ENCODE measurements around the gene FBLIM1.

FBLIM1 gene

DNA sequence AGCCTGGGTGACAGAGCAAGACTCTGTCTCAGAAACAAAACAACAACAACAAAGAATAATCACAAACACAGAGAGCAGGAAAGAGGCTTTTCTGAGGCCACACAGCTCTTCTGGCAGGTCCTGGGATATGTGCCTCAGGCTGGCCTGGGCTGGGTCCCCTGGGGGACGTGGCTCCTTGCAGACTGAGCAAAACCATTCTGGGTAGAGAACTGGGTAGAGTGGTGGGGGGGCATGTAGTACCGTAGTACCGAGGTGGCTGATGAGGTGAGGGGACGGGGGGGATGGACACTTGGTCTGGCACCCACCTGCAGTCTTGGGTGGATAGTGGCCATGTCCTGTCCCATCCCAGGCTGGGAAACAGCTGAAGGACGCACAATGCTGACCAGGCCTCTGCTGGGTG, 10.3 kb upstream of the FBLIM1 start:
- no peak for DNase-seq (ENCODE audit: low spot score)

GRCh38 chr1:15748690-15749398, 9.8 kb upstream of the FBLIM1 start:
- DNase-seq (ENCODE audit: low spot score) = no peak

- DNase-seq (ENCODE audit: low spot score) = no peak
Observed at GRCh38 chr1:15749399-15750291, 8.9 kb upstream of the FBLIM1 start.

- DNase-seq (ENCODE audit: low spot score) = no peak
Observed at GRCh38 chr1:15750924-15751323, 7.7 kb upstream of the FBLIM1 start.

- no peak for DNase-seq (ENCODE audit: low spot score)
Observed at GRCh38 chr1:15751717-15752116, 6.9 kb upstream of the FBLIM1 start.

DNA sequence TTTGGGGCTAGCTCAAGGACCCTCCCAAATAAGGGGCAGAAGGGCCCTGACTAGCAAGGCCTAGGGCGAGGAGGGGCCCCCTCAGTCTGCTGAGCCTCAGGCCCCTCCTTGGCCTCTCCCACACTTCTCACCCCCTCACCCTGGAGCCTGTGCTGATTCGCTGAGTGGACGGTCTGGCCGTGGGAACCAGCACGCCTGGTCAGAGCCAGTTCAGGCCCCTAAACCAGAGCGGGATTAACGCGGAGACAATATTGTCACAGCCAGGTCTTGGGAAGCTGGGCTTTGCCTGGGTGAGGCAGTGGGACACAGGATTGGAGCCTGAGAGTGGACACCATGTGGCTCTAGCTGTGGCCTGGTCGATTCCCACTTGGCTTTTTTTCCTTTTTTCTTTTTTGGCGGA, 4.8 kb upstream of the FBLIM1 start:
- no peak for DNase-seq (ENCODE audit: low spot score)

- no peak for DNase-seq (ENCODE audit: low spot score)
Observed at GRCh38 chr1:15755021-15755645, 3.5 kb upstream of the FBLIM1 start.

- DNase-seq (ENCODE audit: low spot score) = peak; percentile 27
Observed at GRCh38 chr1:15755646-15756040, 3.0 kb upstream of the FBLIM1 start.

DNA sequence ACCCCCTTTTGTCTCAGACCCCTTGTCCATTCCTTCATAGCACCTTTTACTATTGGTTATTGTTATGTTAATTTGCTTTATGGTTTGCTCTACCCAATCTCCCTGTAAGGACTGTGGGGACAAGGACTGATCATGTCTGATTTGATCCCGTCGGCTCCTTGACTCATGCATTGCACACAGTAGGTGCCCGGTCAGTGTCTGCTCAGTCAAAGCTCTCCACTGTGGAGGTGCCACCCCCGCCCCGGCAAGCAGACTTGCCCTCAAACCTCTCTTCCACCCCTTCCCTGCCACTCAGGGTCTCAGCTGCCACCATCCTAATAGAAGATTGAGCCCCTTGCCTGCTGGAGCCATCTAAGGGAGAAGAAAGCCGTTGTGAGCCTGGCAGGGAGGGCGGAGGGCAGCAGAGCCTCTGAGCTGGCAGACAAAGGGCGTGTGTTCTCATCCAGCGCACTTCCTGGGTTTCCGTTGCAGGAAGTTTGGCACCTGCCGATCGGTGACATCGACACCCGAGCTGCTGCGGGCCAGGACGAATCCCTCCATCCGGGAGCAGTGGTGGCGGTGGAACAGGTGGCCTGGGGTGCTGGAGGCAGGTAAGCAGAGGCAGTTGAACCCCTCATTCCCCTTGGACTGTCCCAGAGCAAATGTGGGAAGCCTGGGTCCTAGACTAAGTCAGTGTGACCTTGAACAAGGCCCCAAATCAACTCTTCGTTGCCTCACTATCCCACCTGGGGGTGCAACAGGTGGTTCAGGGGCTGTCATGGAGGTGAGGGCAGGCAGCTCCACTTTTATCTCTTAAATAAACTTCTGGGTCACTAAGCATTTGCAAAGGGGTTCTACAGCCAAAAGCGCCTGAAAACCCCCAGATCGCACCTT, 2.2 kb upstream of the FBLIM1 start:
- DNase-seq (ENCODE audit: low spot score) = peak; percentile 60

GRCh38 chr1:15757016-15757543, 1.5 kb upstream of the FBLIM1 start:
- DNase-seq (ENCODE audit: low spot score) = no peak

GRCh38 chr1:15757575-15758342, 836 bp upstream of the FBLIM1 start:
- DNase-seq (ENCODE audit: low spot score) = no peak

DNA sequence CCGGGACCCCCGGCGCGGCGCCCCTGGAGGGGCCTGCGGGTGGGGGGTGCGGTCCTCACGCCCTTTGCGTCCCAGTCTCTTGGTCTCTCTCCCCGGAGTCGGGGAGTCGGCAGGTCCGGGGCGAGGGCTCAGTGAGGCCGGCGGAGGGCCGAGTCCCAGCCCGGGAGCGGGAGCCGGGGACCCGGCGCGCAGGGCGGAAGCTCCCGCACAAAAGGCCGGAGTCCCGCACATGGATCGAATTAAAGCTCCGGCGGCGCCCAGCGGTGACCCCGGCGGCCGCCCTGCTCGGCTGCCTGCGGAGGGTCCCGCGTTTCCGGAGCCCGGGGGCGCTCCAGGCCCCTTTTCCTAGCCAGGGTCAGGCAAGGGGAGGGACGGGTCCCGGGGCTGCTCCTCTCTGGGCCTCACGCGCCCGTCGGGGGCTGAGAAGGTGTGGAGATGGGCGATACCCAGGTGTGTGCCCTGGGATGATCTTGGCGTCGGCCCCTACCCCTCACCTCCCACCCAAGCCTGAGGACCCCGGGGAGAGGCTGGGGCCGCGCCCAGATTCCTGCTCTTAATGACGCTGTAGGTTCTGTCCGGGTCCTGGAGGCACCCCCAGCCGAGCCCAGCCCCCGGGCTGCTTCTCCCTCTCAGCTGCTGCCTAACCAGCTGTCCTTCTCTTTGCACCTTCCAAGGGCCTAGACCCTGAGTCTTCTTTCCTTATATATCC, 512 bp downstream of the FBLIM1 start:
- DNase-seq (ENCODE audit: low spot score) = no peak

- DNase-seq (ENCODE audit: low spot score) = no peak
Observed at GRCh38 chr1:15760520-15761211, 2.1 kb downstream of the FBLIM1 start.

GRCh38 chr1:15761366-15762128, 3.0 kb downstream of the FBLIM1 start:
- DNase-seq (ENCODE audit: low spot score) = no peak

GRCh38 chr1:15762546-15762945, 4.0 kb downstream of the FBLIM1 start:
- no peak for DNase-seq (ENCODE audit: low spot score)

DNA sequence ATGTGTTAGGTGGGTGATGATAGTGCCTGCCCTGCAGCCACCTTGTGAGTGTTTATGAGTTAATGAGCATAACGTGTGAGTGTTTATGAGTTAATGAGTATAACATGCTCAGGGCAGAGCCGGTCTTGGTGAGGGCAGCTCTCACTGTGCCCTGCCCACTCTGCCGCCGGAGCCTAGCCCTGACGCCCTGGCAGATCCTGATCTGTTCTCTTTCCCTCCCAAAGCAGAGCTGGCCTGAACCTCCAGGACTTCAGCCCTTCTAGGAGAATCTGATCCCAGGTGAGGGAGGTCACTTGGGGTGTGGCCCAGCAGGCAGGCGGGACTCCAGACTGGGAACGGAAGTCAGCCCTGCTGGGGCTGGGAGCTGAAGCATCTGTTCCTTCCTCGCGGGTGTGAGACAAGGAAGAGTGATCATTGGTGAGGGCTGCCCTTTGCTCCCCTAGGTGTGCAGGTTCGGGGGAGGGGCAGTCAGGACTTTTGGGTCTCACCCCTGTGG, 5.7 kb downstream of the FBLIM1 start:
- no peak for DNase-seq (ENCODE audit: low spot score)

DNA sequence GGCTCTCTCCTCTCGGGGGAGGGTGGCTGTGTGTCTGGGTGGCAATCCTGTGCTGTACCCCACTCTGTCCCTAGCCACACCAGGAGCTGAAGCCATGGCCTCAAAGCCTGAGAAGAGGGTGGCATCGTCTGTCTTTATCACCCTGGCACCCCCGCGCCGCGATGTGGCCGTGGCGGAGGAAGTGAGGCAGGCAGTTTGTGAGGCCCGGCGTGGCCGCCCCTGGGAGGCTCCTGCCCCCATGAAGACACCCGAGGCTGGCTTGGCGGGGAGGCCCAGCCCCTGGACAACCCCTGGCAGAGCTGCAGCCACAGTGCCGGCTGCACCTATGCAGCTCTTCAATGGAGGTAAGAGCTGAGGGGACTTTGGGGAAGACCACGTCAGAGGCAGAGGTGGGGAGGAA, 6.3 kb downstream of the FBLIM1 start:
- no peak for DNase-seq (ENCODE audit: low spot score)

DNA sequence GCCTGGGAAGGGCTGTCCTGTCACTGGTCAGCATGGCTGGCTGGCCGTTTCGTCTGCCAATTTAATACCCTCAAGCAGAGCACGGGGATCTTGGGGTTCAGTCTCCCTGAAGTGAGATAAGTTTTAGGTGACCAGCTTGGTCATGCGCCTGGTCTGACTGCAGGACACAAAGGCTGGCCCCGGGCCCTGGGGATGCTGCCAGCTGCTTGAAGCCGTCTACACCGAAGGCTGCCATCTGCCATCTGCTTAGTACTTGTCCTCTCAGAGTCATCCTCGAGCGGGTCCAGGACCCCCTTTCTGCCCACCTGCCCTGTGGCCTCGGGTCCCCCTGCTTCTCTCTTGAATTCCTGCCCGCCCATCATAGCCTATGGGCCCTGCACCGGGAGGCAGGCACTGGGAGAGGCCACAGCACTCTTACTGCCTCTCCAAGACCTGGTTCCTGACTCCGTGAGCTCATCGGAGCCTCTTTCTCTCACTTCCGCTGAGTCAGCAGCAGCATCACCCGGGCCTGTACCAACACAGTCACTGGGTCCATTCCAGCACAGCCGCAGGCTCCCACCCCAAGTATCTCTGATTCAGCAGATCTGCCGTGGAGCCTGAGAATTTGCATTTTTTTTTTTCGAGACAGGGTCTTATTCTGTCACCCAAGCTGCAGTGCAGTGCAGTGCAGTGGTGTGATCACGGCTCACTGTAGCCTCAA, 7.0 kb downstream of the FBLIM1 start:
- DNase-seq (ENCODE audit: low spot score) = no peak

All from pons (tissue), 1 donor.